Bone marrow (tissue), 2 donors: ENCODE measurements around the gene NEK3.
"Not testable (repeated sequence)": the region's sequence is repeated elsewhere in the genome, so short reads cannot be mapped to it uniquely, and the experiment has no call there.

ENCODE experiments used
- DNase-seq, 2 donors: peaks; one replicate each; lab custom pipeline; 2025; lab: John Stamatoyannopoulos, UW

Gene NEK3

DNA sequence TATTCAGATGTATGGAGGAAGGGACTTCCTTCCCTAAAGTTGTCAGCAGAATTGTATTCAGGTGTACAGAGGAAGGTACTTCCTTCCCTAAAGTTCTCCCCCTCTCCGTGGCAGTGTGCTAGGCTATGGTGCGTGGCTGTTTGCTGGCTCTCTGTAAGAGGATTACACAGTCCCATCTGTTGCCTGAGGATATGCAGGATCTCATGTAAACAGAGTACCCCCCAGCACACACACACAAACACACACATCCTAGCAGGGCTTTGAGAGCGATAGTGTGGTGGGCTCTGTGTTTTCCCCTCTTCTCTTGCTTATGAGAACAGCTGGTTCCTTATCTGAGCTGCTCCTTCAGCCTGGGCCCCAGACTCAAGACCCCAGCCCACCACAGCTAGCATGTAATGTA is 40.8 kb downstream of the NEK3 start:
- no peak for DNase-seq

DNA sequence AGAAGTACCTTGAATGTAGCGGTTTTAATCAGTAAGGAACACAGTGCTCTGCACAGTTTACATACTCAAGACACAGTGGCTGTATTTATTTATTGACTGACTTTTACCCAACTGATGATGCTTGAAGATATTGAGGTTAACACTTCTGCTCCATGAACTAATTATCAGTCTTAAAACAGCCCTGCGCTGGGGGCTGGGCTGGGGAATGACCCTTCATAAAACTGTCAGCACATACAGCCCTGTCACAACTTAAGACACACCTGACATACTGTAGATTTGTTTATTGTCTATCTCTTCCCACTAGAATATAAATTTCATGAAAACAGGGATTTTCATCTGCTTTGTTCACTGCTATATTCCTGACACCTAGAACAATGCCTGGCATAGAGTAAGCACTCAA is 41.3 kb downstream of the NEK3 start:
- no peak for DNase-seq

DNA sequence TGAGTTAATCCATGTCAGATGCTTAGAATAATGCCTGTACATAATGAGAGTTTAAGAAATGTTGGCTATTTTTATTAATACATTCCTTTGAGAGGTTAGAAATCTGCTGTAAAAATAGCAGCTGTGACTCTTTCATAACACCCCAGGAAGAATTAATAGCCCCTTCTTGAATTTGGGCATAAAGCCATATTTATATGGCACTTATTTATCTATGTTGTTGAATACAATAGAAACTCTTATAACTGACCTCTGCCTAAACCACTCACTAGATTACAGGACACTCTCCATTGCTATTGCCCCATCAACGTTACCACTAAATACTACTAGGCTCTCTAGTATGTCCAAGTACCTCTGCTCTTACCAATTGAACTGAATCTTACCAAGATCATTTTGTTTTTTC is 46.8 kb downstream of the NEK3 start:
- no peak for DNase-seq

DNA sequence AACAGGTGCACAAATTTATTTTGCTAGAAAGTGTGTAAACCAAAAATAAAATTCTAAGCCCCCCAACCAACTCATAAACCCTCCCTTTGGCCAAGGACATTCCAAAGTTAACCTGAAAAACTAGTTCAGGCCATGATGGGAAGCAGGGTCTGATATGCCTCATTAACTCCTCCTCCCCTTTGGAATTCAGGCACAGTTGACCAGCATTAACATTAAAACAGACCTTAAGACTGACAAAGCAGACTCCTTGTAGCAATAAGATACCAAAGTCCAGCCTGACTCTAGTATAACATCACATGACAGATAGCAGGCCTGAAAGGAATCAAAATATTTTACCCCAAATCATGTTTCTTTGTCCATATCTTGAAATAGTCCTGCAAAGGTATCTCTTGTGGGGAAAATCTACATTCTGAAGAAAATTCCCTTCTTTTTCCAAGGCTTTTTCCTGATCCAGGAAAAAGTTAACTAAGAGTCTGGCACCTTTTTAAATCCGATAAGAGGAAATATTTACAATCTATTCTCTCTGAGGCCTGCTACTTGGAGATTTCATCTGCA is 50.2 kb downstream of the NEK3 start:
- no peak for DNase-seq

DNA sequence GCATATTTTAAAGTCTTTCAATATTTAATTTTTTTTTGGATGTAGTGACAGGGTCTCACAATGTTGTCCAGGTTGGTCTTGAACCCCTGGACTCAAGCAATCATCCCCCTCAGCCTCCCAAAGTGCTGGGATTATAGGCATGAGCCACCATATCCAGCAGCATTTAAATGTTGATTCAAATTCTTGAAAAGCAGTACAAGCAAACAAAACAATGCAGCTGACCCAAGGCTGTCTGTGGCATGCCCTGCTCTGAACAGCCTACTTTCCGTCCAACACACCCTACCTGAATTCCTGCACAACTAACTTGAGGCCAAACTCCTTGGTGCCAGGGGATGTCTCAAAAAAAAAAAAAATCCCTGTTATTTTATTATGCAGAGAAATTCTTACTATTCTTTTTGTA is 53.6 kb downstream of the NEK3 start:
- no peak for DNase-seq

DNA sequence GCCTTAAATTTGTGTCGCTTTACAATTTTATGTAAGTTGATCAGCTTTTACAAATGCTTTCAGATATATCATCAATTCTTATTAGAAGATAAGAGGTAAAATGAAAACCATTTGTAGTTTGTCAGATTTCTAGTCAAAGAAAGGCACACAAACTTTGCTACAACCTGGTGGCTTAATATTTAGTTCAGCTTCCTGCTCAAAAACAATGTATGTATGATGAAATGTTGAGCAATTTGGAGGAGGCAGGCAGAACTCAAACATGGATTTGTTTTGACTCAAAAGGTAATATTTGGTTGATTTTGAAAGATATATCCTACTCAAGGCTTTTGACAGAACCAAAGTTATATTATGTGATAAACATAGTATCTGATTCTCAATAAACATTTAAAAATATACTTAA is 54.8 kb downstream of the NEK3 start:
- no peak for DNase-seq

DNA sequence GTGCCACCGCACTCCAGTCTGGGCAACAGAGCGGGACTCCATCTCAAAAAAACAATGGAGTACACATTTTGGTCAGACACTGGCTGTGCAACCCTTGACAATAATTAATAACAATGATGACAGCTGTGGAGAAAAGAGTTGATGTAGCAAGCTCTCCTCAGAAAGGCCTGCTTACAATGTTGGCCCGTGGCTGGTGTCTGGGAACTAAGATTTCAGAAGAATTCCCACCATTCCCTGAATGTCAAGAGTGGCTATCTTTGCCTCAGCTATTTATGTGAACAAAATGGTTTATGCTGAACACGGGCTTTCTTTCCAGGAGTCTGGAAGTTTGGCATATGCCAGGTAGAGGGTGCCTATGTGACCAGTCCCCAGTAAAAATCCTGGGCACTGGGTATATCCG is 56.0 kb downstream of the NEK3 start:
- no peak for DNase-seq

DNA sequence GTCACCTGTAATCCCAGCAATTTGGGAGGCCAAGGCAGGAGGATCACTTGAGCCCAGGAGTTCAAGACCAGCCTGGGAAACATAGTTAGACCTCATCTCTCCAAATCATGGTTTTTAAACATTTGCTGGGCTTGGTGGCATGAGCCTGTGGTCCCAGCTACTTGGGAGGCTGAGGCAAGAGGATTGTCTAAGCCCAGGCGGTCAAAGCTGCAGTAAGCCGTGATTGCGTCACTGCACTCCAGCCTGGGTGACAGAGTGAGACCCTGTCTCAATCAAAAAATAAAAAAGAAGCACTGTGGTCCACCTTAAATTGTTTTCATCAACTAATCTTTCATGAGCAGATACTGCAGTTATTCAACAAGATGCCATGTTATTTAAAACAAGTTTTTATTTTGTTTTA is 57.0 kb downstream of the NEK3 start:
- not testable (repeated sequence) for DNase-seq

DNA sequence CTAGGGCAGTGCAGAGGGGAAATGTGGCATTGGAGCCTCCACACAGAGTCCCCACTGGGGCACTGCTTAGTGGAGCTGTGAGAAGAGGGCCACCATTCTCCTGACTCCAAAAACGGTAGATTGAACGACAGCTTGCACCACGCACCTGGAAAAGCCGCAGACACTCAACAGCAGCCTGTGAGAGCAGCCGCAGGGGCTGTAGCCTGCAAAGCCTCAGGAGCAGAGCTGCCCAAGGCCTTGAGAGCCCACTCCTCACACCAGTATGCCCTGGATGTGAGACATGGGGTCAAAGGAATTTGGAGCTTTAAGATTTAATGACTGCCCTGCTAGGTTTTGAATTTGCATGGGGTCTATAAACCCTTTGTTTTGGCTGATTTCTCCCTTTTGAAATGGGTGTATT is 62.2 kb downstream of the NEK3 start:
- no peak for DNase-seq

DNA sequence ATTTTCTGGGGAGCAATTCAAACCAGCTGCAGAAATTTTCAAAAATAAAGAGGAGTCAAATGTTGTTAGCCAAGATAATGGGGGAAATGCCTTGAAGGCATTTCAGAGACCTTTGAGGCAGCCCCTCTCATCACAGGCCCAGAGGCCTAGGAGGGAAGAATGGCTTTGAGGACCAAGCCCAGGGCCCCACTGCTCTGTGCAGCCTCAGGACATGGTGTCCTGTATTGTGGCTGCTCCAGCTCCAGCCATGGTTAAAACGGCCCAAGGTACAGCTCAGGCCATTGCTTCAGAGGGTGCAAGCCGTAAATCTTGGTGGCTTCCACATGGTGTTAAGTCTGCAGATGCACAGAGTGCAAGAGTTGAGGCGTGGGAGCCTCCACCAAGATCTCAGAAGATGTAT is 62.6 kb downstream of the NEK3 start:
- DNase-seq, result no peak

DNA sequence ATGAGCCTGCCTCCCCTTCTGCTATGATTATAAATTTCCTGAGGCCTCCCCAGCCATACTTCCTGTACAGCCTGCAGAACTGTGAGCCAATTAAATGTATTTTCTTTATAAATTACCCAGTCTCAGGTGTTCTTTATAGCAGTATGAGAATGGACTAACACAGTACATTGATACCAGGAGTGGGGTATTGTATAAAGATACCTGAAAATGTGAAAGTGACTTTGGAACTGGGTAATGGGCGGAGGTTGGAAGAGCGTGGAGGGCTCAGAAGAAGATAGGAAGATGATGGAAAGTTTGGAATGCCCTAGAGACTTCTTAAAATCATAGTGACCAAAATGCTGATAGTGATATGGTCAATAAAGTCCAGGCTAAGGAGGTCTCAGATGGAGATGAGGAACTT is 63.3 kb downstream of the NEK3 start:
- no peak for DNase-seq

DNA sequence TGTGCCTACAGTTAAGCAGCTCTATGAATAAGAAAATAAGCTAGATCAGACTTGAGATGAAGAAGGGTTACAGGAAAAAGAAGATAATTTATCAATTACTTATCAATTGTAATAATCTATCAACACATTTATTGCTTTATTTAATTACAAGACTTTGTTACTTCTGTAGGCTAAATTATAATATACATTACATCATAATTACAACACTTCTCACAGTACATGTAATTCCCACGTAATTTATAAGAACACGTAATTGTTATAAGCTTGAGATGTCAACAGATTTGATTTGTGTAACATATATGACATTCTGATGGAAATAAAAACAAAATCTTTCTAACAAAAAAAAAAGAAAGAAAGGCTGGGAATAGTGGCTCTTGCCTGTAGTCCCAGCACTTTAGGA is 67.3 kb downstream of the NEK3 start:
- DNase-seq, result no peak

DNA sequence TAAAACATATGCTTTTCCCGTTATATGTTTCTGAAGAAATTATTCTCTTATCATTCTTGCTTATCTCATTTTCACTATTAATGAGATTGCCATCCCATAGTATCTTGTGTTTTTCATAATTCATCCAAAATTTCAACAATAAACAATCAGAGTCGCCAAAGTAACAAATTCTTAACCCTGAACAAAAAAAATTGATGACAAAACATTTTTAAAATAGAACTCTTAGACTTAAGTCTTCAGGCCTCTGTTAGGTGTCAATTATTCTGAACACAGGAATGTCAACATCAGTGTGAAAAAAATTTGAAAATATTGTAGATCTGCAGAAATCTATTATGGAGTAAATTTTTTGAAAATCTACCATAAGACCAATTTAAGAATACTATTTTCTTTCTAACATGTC is 67.9 kb downstream of the NEK3 start:
- DNase-seq, result no peak

DNA sequence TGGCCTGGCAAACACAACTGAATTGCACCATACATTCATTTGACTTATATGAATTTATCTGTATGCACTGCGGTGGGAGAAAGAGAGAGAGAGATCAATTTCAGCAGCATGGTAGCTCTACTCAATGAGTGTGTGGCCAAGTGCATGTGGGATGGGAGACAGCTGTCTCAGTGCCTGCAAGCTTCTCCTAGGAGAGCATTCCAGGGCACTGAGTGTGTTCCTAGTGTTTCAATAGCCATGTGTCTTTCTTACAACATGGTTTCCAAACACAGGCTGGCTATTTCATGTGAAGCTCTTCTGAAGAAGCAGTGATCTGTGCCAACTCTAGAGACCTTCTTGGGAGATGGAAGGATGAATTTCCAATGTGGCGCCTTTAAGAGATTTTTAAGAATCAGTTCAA is 74.0 kb downstream of the NEK3 start:
- DNase-seq, result no peak

DNA sequence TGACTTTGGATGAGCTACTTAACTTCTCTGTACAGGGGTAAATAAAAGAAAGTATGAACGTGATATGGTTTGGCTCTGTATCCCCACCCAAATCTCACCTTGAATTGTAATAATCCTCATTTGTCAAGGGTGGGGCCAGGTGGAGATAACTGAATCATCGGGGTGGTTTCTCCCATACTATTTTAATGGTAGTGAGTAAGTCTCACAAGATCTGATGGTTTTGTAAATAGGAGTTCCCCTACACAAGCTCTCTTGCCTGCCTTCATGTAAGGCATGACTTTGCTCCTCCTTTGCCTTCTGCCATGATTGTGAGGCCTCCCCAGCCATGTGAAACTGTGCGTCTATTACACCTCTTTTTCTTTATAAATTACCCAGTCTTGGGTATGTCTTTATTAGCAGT is 74.4 kb downstream of the NEK3 start:
- not testable (repeated sequence) for DNase-seq
